H1 (cell line): ENCODE measurements around the gene FBXO47.
A peak's percentile ranks its signal among the peaks of the same experiment; 100 is the strongest.

ENCODE experiments used
- ASH2L ChIP-seq: fragments of 200-600, 300-600 bp; sonication (generic); IDR thresholded peaks from one replicate; pipeline ENCODE4 v1.7.1; 2017; ENCODE audit warnings: low read length
- CEBPB ChIP-seq: IDR thresholded peaks from 2 replicates; pipeline ENCODE4 v1.6.1; 2012; ENCODE audit warnings: low read depth, low read length
- TF ChIP-seq, protein P1 (sequence below), 3 experiments: IDR thresholded peaks; 1 replicate in 2 of 3; 2 replicates in 1 of 3; pipeline versions ENCODE4 v1.5.1 to v1.6.1; 2011; ENCODE audit warnings: low read length in 3 of 3, mild to moderate bottlenecking in 3 of 3, inconsistent platforms in 2 of 3, low read depth in 1 of 3, moderate library complexity in 1 of 3; ENCODE audit not compliant: insufficient read depth in 1 of 3; ENCODE audit errors: control extremely low read depth in 1 of 3
- TF ChIP-seq, protein P2 (sequence below): IDR thresholded peaks from 2 replicates; pipeline ENCODE4 v1.6.1; 2011; ENCODE audit warnings: low read length, improper control_type of control experiment
- TF ChIP-seq, protein P3 (sequence below): IDR thresholded peaks from 2 replicates; pipeline ENCODE4 v1.6.1; 2012; ENCODE audit warnings: inconsistent platforms

DNA sequence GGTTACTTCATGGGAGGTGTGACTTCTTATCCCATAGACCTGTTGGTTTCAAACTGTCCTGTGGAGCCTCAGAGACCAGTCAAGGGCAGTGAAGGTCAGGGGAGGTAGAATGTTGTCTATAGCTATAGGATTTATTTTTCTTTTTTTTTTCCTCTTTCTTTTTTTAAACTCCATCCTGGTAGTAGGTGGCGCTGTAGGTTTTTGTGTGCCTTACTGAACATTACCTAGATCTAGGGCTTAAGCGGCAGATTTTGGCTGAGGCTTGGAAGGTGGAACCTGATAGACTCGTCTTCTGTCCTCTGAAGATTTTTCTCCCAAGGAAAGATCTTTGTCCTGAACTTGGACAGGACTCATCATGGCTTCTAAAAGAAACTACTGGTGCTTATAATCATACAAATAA is 49.9 kb downstream of the FBXO47 start:
- TF ChIP-seq, protein P1, sequence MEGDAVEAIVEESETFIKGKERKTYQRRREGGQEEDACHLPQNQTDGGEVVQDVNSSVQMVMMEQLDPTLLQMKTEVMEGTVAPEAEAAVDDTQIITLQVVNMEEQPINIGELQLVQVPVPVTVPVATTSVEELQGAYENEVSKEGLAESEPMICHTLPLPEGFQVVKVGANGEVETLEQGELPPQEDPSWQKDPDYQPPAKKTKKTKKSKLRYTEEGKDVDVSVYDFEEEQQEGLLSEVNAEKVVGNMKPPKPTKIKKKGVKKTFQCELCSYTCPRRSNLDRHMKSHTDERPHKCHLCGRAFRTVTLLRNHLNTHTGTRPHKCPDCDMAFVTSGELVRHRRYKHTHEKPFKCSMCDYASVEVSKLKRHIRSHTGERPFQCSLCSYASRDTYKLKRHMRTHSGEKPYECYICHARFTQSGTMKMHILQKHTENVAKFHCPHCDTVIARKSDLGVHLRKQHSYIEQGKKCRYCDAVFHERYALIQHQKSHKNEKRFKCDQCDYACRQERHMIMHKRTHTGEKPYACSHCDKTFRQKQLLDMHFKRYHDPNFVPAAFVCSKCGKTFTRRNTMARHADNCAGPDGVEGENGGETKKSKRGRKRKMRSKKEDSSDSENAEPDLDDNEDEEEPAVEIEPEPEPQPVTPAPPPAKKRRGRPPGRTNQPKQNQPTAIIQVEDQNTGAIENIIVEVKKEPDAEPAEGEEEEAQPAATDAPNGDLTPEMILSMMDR (IDR thresholded peaks at IDR 0.05; ENCODE audit: control extremely low read depth in 1 of 3, insufficient read depth in 1 of 3, low read depth in 1 of 3, low read length in 3 of 3): peak in 1 of 3 experiments; percentile 24; a peak in 2 of 4 replicates
- TF ChIP-seq ASH2L (no peak), CEBPB (no peak)
- TF ChIP-seq, protein P2, sequence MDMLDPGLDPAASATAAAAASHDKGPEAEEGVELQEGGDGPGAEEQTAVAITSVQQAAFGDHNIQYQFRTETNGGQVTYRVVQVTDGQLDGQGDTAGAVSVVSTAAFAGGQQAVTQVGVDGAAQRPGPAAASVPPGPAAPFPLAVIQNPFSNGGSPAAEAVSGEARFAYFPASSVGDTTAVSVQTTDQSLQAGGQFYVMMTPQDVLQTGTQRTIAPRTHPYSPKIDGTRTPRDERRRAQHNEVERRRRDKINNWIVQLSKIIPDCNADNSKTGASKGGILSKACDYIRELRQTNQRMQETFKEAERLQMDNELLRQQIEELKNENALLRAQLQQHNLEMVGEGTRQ: no peak
- TF ChIP-seq, protein P3, sequence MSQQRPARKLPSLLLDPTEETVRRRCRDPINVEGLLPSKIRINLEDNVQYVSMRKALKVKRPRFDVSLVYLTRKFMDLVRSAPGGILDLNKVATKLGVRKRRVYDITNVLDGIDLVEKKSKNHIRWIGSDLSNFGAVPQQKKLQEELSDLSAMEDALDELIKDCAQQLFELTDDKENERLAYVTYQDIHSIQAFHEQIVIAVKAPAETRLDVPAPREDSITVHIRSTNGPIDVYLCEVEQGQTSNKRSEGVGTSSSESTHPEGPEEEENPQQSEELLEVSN: no peak
